Left lung (tissue), 10 donors: ENCODE measurements around the gene MORN1. TPM values are rescaled to one million over a fixed set of nuclear protein-coding genes. Genes with fewer than 3 reads are reported as not detected.
A peak's percentile ranks its signal among the peaks of the same experiment; 100 is the strongest.
"Not testable (repeated sequence)": the region's sequence is repeated elsewhere in the genome, so short reads cannot be mapped to it uniquely, and the experiment has no call there.

ENCODE experiments used
- ATAC-seq: fragments of 200-7000 bp; cut with Tn5 transposase; one replicate; pipeline ENCODE4 v1.9.1; 2020; ENCODE audit warnings: moderate library complexity
- DNase-seq, 4 donors: peaks; one replicate each; pipeline ENCODE4 v3.0.0-alpha.2; 2013 to 2020
- H3K27ac ChIP-seq, 2 donors: fragments of 200-600 bp; sonication (generic) in 1 of 2; one replicate each; pipeline versions ENCODE4 v1.5.0 to v1.8.0; 2020 to 2021
- H3K27me3 ChIP-seq, 2 donors: fragments of 200-600 bp; sonication (generic) in 1 of 2; one replicate each; pipeline versions ENCODE4 v1.5.0 to v1.8.0; 2020 to 2021
- H3K36me3 ChIP-seq, 2 donors: fragments of 200-600 bp; sonication (generic) in 1 of 2; one replicate each; pipeline versions ENCODE4 v1.5.0 to v1.8.0; 2020 to 2021
- H3K4me1 ChIP-seq, 2 donors: fragments of 200-600 bp; one replicate each; pipeline ENCODE4 v1.8.0; 2021
- H3K4me3 ChIP-seq, 2 donors: fragments of 200-600 bp; sonication (generic) in 1 of 2; one replicate each; pipeline versions ENCODE4 v1.5.0 to v1.8.0; 2020 to 2021; ENCODE audit warnings: mild to moderate bottlenecking in 1 of 2
- H3K9me3 ChIP-seq, 2 donors: fragments of 200-600 bp; sonication (generic) in 1 of 2; one replicate each; pipeline versions ENCODE4 v1.5.0 to v1.8.0; 2020 to 2021
- intact Hi-C, 2 donors: fragments of 100-400 bp; cut with DNase I; formaldehyde crosslinking; loops; one replicate each; pipeline versions ENCODE4 v1.11.2 to v1.14.2; 2022
- polyA plus RNA-seq, 6 donors: library from polyadenylated mRNA; unstranded; fragments of 120-200 nt; gene quantifications; one replicate each; pipeline ENCODE4 v1.2.1, GENCODE V29; 2013; ENCODE audit not compliant: insufficient read length in 6 of 6
- total RNA-seq, 2 donors: library from RNA; stranded (reverse); fragmentation: NEBNext Ultra II Directional; extraction: Animal tissue kit (Norgen Biotek cat#: 25700); gene quantifications; one replicate each; pipeline ENCODE4 v1.2.1, GENCODE V29; 2021
- TF ChIP-seq, protein P1 (sequence below), 2 donors: fragments of 200-600 bp; sonication (generic) in 1 of 2; IDR thresholded peaks; one replicate each; pipeline versions ENCODE4 v1.5.0 to v1.8.0; 2021; ENCODE audit warnings: antibody characterized with exemption in 2 of 2
- donor health status: DM: no; HTN: yes; CAD: no.
- donor health status: DM: no; HTN: no; CAD: no.

MORN1 gene
- total and polyA plus RNA-seq, 8 donors = 7.5 to 17.8 (median 14.1) TPM

DNA sequence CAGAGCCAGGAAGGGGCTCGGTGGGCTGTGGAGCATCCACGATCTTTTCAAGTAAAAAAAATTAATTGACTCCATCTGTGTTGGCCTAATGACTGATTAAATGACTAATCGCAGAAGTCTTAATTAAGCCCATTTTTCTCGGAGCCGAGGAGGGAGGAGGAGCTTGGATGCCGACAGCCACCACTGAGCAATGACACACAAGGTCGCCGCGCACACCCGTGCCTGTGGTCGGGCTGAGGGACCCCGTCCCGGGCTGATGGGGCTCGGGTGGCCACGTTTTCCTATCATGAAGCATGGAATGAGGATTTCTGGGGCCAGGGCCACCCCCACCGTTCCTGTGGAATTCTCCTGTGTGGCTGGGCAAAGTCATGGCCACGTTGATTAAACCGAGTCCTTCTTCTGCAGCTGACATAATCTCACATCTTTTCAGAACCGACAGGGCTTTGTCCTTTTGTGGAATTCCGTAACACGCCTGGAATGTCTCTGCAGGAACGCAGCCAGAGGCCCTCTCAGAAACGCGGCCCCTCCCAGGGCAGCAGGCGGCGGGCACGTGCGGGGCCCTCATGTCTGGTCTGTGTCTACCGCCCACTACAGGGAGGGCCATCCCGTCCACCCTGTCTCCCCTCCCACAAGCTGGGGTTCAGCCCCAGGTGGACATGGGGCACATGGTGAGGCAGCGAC, 60.7 kb downstream of the MORN1 start:
- H3K4me1 ChIP-seq = peaks cover 0 to 6% of the 10 kb centered on the region in 2 donors
- intact Hi-C loops = no loop called here

DNA sequence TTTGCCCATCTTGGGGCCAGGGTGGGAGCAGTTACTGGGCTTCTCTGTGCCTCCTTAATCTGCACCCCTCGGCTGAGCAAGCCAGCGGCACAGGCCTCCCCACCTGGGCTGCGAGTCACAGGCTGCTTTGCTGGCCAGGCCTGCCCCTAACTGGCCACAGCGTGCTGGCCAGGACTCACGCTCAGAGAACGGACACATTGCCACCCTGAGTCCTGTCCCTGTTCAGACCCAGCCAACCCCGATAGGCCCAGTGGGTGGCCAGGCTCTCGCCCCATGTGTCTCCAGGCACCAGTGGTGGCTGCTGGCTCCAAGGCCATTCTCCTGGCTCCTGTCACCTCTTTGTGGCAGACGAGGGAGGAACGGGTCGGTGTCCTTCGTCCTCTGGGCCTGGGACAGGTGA, 61.3 kb downstream of the MORN1 start:
- no peak for ATAC-seq
- H3K27me3 ChIP-seq = peaks cover 0 to 8% of the 10 kb centered on the region in 2 donors
- TF ChIP-seq, protein P1, sequence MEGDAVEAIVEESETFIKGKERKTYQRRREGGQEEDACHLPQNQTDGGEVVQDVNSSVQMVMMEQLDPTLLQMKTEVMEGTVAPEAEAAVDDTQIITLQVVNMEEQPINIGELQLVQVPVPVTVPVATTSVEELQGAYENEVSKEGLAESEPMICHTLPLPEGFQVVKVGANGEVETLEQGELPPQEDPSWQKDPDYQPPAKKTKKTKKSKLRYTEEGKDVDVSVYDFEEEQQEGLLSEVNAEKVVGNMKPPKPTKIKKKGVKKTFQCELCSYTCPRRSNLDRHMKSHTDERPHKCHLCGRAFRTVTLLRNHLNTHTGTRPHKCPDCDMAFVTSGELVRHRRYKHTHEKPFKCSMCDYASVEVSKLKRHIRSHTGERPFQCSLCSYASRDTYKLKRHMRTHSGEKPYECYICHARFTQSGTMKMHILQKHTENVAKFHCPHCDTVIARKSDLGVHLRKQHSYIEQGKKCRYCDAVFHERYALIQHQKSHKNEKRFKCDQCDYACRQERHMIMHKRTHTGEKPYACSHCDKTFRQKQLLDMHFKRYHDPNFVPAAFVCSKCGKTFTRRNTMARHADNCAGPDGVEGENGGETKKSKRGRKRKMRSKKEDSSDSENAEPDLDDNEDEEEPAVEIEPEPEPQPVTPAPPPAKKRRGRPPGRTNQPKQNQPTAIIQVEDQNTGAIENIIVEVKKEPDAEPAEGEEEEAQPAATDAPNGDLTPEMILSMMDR (IDR thresholded peaks at IDR 0.05) = no peak
- no peak for DNase-seq
- H3K9me3 ChIP-seq = no peaks in the 10 kb centered on the region
- intact Hi-C loops = no loop called here
- H3K36me3 ChIP-seq = no peaks in the 10 kb centered on the region
- no peak overlapping the region for H3K4me3 ChIP-seq
- H3K4me1 ChIP-seq = peaks cover 0 to 6% of the 10 kb centered on the region in 2 donors
- no peak overlapping the region for H3K27ac ChIP-seq

More for the DNA sequence above, 60.7 kb downstream of the MORN1 start:
- Histone ChIP-seq H3K4me3 (no peak overlapping the region), H3K9me3 (no peaks in the 10 kb centered on the region), H3K36me3 (no peaks in the 10 kb centered on the region), H3K27ac (peak overlapping the region in 1 of 2 donors; percentile 7), H3K27me3 (peaks cover 0 to 8% of the 10 kb centered on the region in 2 donors)
- peak in 3 of 4 donors; percentile 60 to 86 (median 70) for DNase-seq
- TF ChIP-seq, protein P1 (IDR thresholded peaks at IDR 0.05) = no peak
- ATAC-seq = peak; percentile 75

DNA sequence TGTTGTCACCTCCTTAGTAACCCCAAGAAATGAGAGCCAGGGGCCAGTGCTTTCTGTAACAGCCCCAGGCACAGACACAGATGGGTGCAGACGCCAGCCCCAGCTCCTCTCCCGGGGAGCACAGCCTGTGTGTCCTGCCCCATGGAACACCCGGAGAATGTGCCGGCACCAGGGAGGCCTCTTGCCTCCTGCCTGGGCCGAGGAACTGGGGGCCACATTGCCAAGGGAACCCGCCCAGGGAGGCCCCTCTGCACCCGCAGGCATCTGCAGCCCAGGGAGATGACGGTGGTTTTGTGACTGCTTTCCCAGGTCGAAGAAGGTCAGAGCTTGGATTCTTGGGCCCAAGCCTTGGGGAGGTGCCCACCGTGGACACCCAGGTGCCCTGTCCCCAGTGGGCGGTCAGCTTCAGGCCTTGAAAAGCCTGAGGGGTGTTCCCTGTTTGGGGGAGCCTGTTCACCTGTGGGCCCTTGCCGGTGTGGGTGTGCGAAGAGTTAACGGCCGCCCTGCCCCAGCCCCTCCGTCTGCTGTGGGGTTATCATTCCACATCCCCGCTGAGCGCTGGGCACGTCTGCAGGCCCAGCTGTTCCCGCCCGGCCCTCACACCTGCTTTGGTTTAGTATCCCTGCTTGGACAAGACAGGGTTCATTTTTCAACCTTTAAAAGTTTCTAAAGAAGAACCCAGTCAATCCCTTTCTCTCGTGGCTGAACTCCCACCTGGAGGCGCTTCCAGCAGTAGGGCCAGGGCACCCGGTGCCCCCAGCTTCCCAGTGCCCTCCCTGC, 62.5 kb downstream of the MORN1 start:
- H3K4me3 ChIP-seq = no peak overlapping the region
- DNase-seq = no peak
- H3K36me3 ChIP-seq = no peaks in the 10 kb centered on the region
- intact Hi-C loops = no loop called here
- ATAC-seq = no peak
- TF ChIP-seq, protein P1 (IDR thresholded peaks at IDR 0.05) = no peak
- H3K9me3 ChIP-seq = peaks cover 0 to 3% of the 10 kb centered on the region in 2 donors
- H3K27ac ChIP-seq = no peak overlapping the region
- H3K4me1 ChIP-seq = peaks cover 0 to 6% of the 10 kb centered on the region in 2 donors
- peaks cover 0 to 8% of the 10 kb centered on the region in 2 donors for H3K27me3 ChIP-seq

DNA sequence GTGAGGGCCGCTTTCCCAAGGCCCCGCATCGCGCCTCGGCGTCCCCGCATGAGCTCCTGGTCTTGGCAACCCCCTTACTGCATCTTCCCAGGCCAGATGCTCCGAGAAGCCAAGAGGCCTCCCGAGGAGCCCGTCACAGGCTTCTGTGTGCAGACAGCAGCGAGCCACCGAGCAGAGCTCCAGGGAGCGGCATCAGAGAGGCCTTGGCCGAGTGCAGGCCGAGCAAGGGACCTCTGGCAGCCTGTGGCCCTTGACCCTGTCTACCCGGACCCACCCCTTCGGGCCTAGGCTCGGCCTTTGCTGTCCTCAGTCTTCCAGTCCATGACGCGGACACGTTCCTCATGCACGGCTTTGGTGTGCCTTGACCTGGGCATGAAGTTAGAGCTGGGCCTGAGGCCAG, 63.5 kb downstream of the MORN1 start:
- intact Hi-C loops = no loop called here
- H3K36me3 ChIP-seq = no peaks in the 10 kb centered on the region
- peaks cover 0 to 3% of the 10 kb centered on the region in 2 donors for H3K9me3 ChIP-seq
- peaks cover under 1 to 6% of the 10 kb centered on the region in 2 donors for H3K4me1 ChIP-seq
- TF ChIP-seq, protein P1 (IDR thresholded peaks at IDR 0.05) = no peak
- no peak overlapping the region for H3K27ac ChIP-seq
- H3K4me3 ChIP-seq = no peak overlapping the region
- ATAC-seq (no peak), DNase-seq (no peak)
- H3K27me3 ChIP-seq = peaks cover 0 to 8% of the 10 kb centered on the region in 2 donors

DNA sequence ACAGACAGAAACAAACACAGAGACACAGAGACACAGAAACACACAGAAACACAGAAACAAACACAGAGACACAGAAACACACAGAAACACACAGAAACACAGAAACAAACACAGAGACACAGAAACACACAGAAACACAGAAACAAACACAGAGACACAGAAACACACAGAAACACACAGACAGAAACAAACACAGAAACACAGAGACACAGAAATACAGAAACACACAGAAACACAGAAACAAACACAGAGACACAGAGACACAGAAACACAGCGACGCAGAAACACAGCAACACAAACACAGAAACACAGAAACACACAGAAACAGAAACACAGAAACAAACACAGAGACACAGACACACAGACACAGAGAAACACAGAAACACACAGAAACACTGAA, 64.2 kb downstream of the MORN1 start:
- ATAC-seq, DNase-seq, intact Hi-C loops, H3K4me3 ChIP-seq, H3K4me1 ChIP-seq, H3K9me3 ChIP-seq, H3K27ac ChIP-seq, H3K36me3 ChIP-seq: not testable (repeated sequence)
- H3K27me3 ChIP-seq = peaks cover 0 to 15% of the 10 kb centered on the region in 2 donors
